B cell (primary cell): ENCODE results near the gene MKRN1. TPM values are rescaled to one million over a fixed set of nuclear protein-coding genes. Genes with fewer than 3 reads are reported as not detected.

ENCODE experiments used
- ATAC-seq: fragments of 200-7000 bp; cut with Tn5 transposase; one replicate; pipeline ENCODE4 v1.10.0; 2021; ENCODE audit warnings: low read depth, mild to moderate bottlenecking, moderate number of reproducible peaks, moderate library complexity
- CTCF ChIA-PET: fragments of 350-600 bp; sonication (Branson Sonifier 250); formaldehyde crosslinking; loops from one replicate; lab custom pipeline; 2021; ENCODE audit warnings: antibody characterized with exemption, inconsistent platforms; lab: Charles Lee
- POLR2A ChIA-PET: fragments of 350-600 bp; sonication (Branson Sonifier 250); formaldehyde crosslinking; loops from one replicate; lab custom pipeline; 2021; ENCODE audit warnings: antibody characterized with exemption; lab: Charles Lee
- DNase-seq: peaks from one replicate; pipeline ENCODE4 v3.0.0; 2013
- H2AFZ ChIP-seq: 2 replicates; pipeline ENCODE4 v1.6.1; 2012; ENCODE audit warnings: mild to moderate bottlenecking, low read depth, low read length; ENCODE audit not compliant: insufficient read depth, poor library complexity, severe bottlenecking
- H3K27ac ChIP-seq, 2 donors: 1 replicate in 1 of 2; 2 replicates in 1 of 2; pipeline ENCODE4 v1.5.1; 2012 to 2013; ENCODE audit warnings: low read length in 2 of 2, mild to moderate bottlenecking in 2 of 2, moderate library complexity in 1 of 2
- H3K27me3 ChIP-seq, 4 experiments: fragments of 200-600 bp in 1 of 4; sonication (generic) in 1 of 4; replicated peaks in 1 of 4; 1 replicate in 2 of 4; 2 replicates in 2 of 4; pipeline versions ENCODE4 v1.6.1 to v1.7.0; 2013 to 2016; ENCODE audit warnings: low read length in 3 of 4, mild to moderate bottlenecking in 2 of 4, mixed read lengths in 1 of 4, moderate library complexity in 1 of 4; ENCODE audit not compliant: insufficient read depth in 4 of 4, control insufficient read depth in 3 of 4; ENCODE audit errors: control extremely low read depth in 1 of 4
- H3K36me3 ChIP-seq, 2 experiments: replicated peaks in 1 of 2; 1 replicate in 1 of 2; 2 replicates in 1 of 2; pipeline versions ENCODE4 v1.6.1 to v1.7.1; 2013; ENCODE audit warnings: low read length in 1 of 2; ENCODE audit not compliant: insufficient read depth in 2 of 2, control insufficient read depth in 1 of 2; ENCODE audit errors: control extremely low read depth in 1 of 2, extremely low read depth in 1 of 2
- H3K4me1 ChIP-seq, 2 donors: fragments of 200-600 bp in 1 of 2; sonication (generic) in 1 of 2; 1 replicate in 1 of 2; 2 replicates in 1 of 2; pipeline versions ENCODE4 v1.5.1 to v1.6.1; 2013 to 2017; ENCODE audit warnings: low read length in 2 of 2; ENCODE audit not compliant: control insufficient read depth in 2 of 2, insufficient read depth in 2 of 2
- H3K4me2 ChIP-seq: replicated peaks from 2 replicates; pipeline ENCODE3; 2012; ENCODE audit warnings: mild to moderate bottlenecking, low read depth, low read length; ENCODE audit not compliant: poor library complexity, severe bottlenecking
- H3K4me3 ChIP-seq, 5 experiments: fragments of 200-600 bp in 1 of 5; sonication (generic) in 1 of 5; 1 replicate in 3 of 5; 2 replicates in 2 of 5; pipeline versions ENCODE4 v1.5.1 to v1.7.0; 2011 to 2016; ENCODE audit warnings: low read length in 4 of 5, mild to moderate bottlenecking in 4 of 5, low read depth in 2 of 5, control low read depth in 1 of 5, moderate library complexity in 1 of 5; ENCODE audit not compliant: insufficient read depth in 1 of 5; ENCODE audit errors: control extremely low read depth in 1 of 5, extremely low read depth in 1 of 5
- H3K79me2 ChIP-seq: fragments of 200-600 bp; sonication (generic); one replicate; pipeline ENCODE4 v1.6.0; 2016; ENCODE audit warnings: low read length; ENCODE audit not compliant: control insufficient read depth, insufficient read depth
- H3K9ac ChIP-seq: fragments of 200-600 bp; sonication (generic); 2 replicates; pipeline ENCODE4 v1.6.1; 2017; ENCODE audit warnings: mild to moderate bottlenecking, low read length, moderate library complexity
- H3K9me3 ChIP-seq, 3 donors: one replicate each; pipeline versions ENCODE4 v1.6.1 to v1.7.1; 2013; ENCODE audit warnings: low read length in 2 of 3; ENCODE audit not compliant: control insufficient read depth in 2 of 3, insufficient read depth in 1 of 3; ENCODE audit errors: control extremely low read depth in 1 of 3
- H4K20me1 ChIP-seq: 2 replicates; pipeline ENCODE4 v1.6.0; 2012; ENCODE audit warnings: mild to moderate bottlenecking, low read length; ENCODE audit not compliant: insufficient read depth, control insufficient read depth, poor library complexity, severe bottlenecking
- H3K27ac Mint-ChIP-seq: one replicate; pipeline ENCODE4 v1.8.0; 2021; ENCODE audit warnings: mixed read lengths
- H3K27me3 Mint-ChIP-seq: one replicate; pipeline ENCODE4 v1.8.0; 2021; ENCODE audit warnings: mixed read lengths
- H3K4me1 Mint-ChIP-seq: one replicate; pipeline ENCODE4 v1.8.0; 2021; ENCODE audit warnings: mixed read lengths
- H3K4me3 Mint-ChIP-seq: one replicate; pipeline ENCODE4 v1.8.0; 2021; ENCODE audit warnings: mixed read lengths
- H3K9me3 Mint-ChIP-seq: one replicate; pipeline ENCODE4 v1.8.0; 2022; ENCODE audit warnings: mixed read lengths; ENCODE audit not compliant: insufficient read depth
- CTCF ChIP-seq: fragments of 200-600 bp; IDR thresholded peaks from one replicate; pipeline ENCODE4 v1.8.0; 2022; ENCODE audit warnings: antibody characterized with exemption, mild to moderate bottlenecking
- EZH2 ChIP-seq: IDR thresholded peaks from 2 replicates; pipeline ENCODE4 v1.6.1; 2012; ENCODE audit warnings: borderline replicate concordance, low read depth, mild to moderate bottlenecking, moderate library complexity, low read length; ENCODE audit not compliant: insufficient read depth, poor library complexity, severe bottlenecking
- WGBS: methylation state at CpG from one replicate; pipeline ENCODE4 v1.1.5; 2013; ENCODE audit warnings: missing lambda C conversion rate; ENCODE audit not compliant: insufficient coverage; 5-methylcytosine and 5-hydroxymethylcytosine counted together
- intact Hi-C: fragments of 100-400 bp; cut with micrococcal nuclease; formaldehyde crosslinking; loops from one replicate; pipeline ENCODE4 v1.10.0; 2022
- polyA minus RNA-seq: library from RNA; depleted of rRNA, polyadenylated mRNA; stranded (reverse); fragments of >200 nt; gene quantifications from 2 replicates; pipeline ENCODE4 v1.2.3, GENCODE V29; 2012
- polyA plus RNA-seq: library from polyadenylated mRNA; depleted of rRNA; stranded (reverse); fragments of >200 nt; gene quantifications from 2 replicates; pipeline ENCODE4 v1.2.3, GENCODE V29; 2012
- total RNA-seq, 2 donors: library from RNA; stranded (reverse); fragments of 120-200 nt in 1 of 2; gene quantifications; 1 replicate in 1 of 2; 2 replicates in 1 of 2; pipeline versions ENCODE4 v1.2.3 to v1.2.4, GENCODE V29; 2013 to 2022

The MKRN1 gene, protein sequence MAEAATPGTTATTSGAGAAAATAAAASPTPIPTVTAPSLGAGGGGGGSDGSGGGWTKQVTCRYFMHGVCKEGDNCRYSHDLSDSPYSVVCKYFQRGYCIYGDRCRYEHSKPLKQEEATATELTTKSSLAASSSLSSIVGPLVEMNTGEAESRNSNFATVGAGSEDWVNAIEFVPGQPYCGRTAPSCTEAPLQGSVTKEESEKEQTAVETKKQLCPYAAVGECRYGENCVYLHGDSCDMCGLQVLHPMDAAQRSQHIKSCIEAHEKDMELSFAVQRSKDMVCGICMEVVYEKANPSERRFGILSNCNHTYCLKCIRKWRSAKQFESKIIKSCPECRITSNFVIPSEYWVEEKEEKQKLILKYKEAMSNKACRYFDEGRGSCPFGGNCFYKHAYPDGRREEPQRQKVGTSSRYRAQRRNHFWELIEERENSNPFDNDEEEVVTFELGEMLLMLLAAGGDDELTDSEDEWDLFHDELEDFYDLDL
- total RNA-seq (146 and 147 TPM in 2 replicates), polyA plus RNA-seq (41.9 and 52.4 TPM in 2 replicates), polyA minus RNA-seq (71.9 and 80.1 TPM in 2 replicates)
- 126 TPM for total RNA-seq (2013)

GRCh38 chr7:140479062-140479738 is at the start of gene MKRN1:
TSS of gene MKRN1 (minus strand) at chr7:140479505. CDS start at chr7:140479344, 161 bp downstream.
- H3K9me3 Mint-ChIP-seq = no peaks in the 10 kb centered on the region
- peak within 1 kb of the TSS; percentile 99 for H3K27ac Mint-ChIP-seq
- DNase-seq (peak; percentile 94), ATAC-seq (peak; percentile 88)
- peak within 1 kb of the TSS; percentile 84 for H3K9ac ChIP-seq
- intact Hi-C loops = loop anchor here (1.0 to 5.0 kb wide), 7 partner anchors 89 to 536 kb away; partner anchors contain the start of genes BRAF, NDUFB2 and PARP12
- peak within 1 kb of the TSS; percentile 83 to 86 for H3K27ac ChIP-seq
- H3K79me2 ChIP-seq = peaks cover 45% of the 10 kb centered on the region
- H3K4me1 Mint-ChIP-seq = peaks cover 31% of the 10 kb centered on the region
- H2AFZ ChIP-seq = peak within 1 kb of the TSS; percentile 82
- peaks cover 22% of the 10 kb centered on the region for H4K20me1 ChIP-seq
- peaks cover 26 to 27% of the 10 kb centered on the region in 2 donors for H3K4me1 ChIP-seq
- CTCF ChIA-PET = interaction anchor here (1.4 to 8.7 kb wide), 4 partner anchors 14 to 535 kb away, joined by 4 to 96 read pairs (median 22); partner anchors contain the start of gene MRPS33
- no peak for TF ChIP-seq EZH2
- no peak for TF ChIP-seq CTCF
- peak within 1 kb of the TSS; percentile 90 to 96 (median 93) for H3K4me3 ChIP-seq
- peaks cover 0 to 2% of the 10 kb centered on the region in 2 experiments for H3K36me3 ChIP-seq
- peak within 1 kb of the TSS; percentile 92 for H3K4me2 ChIP-seq
- H3K9me3 ChIP-seq = no peaks in the 10 kb centered on the region
- POLR2A ChIA-PET = interaction anchor here (1.1 kb wide), 1 partner anchor 249 kb away, joined by 10 read pairs; no protein-coding TSS in a partner anchor
- WGBS = under 1% methylated on average over 51 of the region's 71 CpGs
- H3K27me3 ChIP-seq = no peaks in the 10 kb centered on the region
- H3K27me3 Mint-ChIP-seq = peaks cover 2% of the 10 kb centered on the region
- peak within 1 kb of the TSS; percentile 91 for H3K4me3 Mint-ChIP-seq
